Measurements from ENCODE around the gene CACNA1B. TPM values are rescaled to one million over a fixed set of nuclear protein-coding genes. Genes with fewer than 3 reads are reported as not detected.

CACNA1B gene
- total RNA-seq, 1 donor from 2014 or later = 3.1 TPM

- Mint-ChIP-seq H3K4me1 (no peaks in the 10 kb centered on the region), H3K27ac (ENCODE audit: unreplicated experiment) (no peak overlapping the region), H3K4me3 (no peak overlapping the region), H3K27me3 (ENCODE audit: low read depth) (peaks cover 6% of the 10 kb centered on the region), H3K36me3 (ENCODE audit: low read depth) (peaks cover 22% of the 10 kb centered on the region), H3K9me3 (peaks cover 33% of the 10 kb centered on the region)
- TF ChIP-seq CTCF (conservative IDR thresholded peaks at IDR 0.05) = no peak
- no peak for DNase-seq (ENCODE audit: low read depth, low spot score)
These were observed 66.1 kb downstream of the CACNA1B start for GRCh38 chr9:137943655-137944054.

GRCh38 chr9:137945581-137945980, 68.0 kb downstream of the CACNA1B start:
- DNase-seq (ENCODE audit: low read depth, low spot score) = no peak
- no peak for TF ChIP-seq CTCF (conservative IDR thresholded peaks at IDR 0.05)
- Mint-ChIP-seq H3K4me1 (no peaks in the 10 kb centered on the region), H3K27ac (ENCODE audit: unreplicated experiment) (no peak overlapping the region), H3K9me3 (peaks cover 27% of the 10 kb centered on the region), H3K4me3 (no peak overlapping the region), H3K27me3 (ENCODE audit: low read depth) (peaks cover 2% of the 10 kb centered on the region), H3K36me3 (ENCODE audit: low read depth) (peaks cover 17% of the 10 kb centered on the region)

GRCh38 chr9:137946993-137947392, 69.4 kb downstream of the CACNA1B start:
- Mint-ChIP-seq H3K27ac (ENCODE audit: unreplicated experiment) (no peak overlapping the region), H3K9me3 (peaks cover 20% of the 10 kb centered on the region), H3K27me3 (ENCODE audit: low read depth) (no peaks in the 10 kb centered on the region), H3K4me3 (no peak overlapping the region), H3K36me3 (ENCODE audit: low read depth) (peaks cover 17% of the 10 kb centered on the region), H3K4me1 (no peaks in the 10 kb centered on the region)
- no peak for DNase-seq (ENCODE audit: low read depth, low spot score)
- TF ChIP-seq CTCF (conservative IDR thresholded peaks at IDR 0.05) = no peak

- peaks cover 15% of the 10 kb centered on the region for H3K36me3 Mint-ChIP-seq (ENCODE audit: low read depth)
- no peak for DNase-seq (ENCODE audit: low read depth, low spot score)
- H3K9me3 Mint-ChIP-seq = peaks cover 16% of the 10 kb centered on the region
- no peaks in the 10 kb centered on the region for H3K27me3 Mint-ChIP-seq (ENCODE audit: low read depth)
- no peak for TF ChIP-seq CTCF (conservative IDR thresholded peaks at IDR 0.05)
- no peak overlapping the region for H3K27ac Mint-ChIP-seq (ENCODE audit: unreplicated experiment)
- H3K4me1 Mint-ChIP-seq = no peaks in the 10 kb centered on the region
- no peak overlapping the region for H3K4me3 Mint-ChIP-seq
These were observed 71.1 kb downstream of the CACNA1B start for GRCh38 chr9:137948642-137949041.

- no peak for DNase-seq (ENCODE audit: low read depth, low spot score)
- no peak overlapping the region for H3K4me3 Mint-ChIP-seq
- peaks cover 12% of the 10 kb centered on the region for H3K9me3 Mint-ChIP-seq
- peaks cover 11% of the 10 kb centered on the region for H3K36me3 Mint-ChIP-seq (ENCODE audit: low read depth)
- no peak for TF ChIP-seq CTCF (conservative IDR thresholded peaks at IDR 0.05)
- no peaks in the 10 kb centered on the region for H3K4me1 Mint-ChIP-seq
- H3K27ac Mint-ChIP-seq (ENCODE audit: unreplicated experiment) = no peak overlapping the region
- H3K27me3 Mint-ChIP-seq (ENCODE audit: low read depth) = no peaks in the 10 kb centered on the region
These were observed 71.7 kb downstream of the CACNA1B start for GRCh38 chr9:137949260-137949659.

GRCh38 chr9:137951107-137951506, 73.5 kb downstream of the CACNA1B start:
- no peaks in the 10 kb centered on the region for H3K27me3 Mint-ChIP-seq (ENCODE audit: low read depth)
- H3K27ac Mint-ChIP-seq (ENCODE audit: unreplicated experiment) = no peak overlapping the region
- H3K9me3 Mint-ChIP-seq = peaks cover 8% of the 10 kb centered on the region
- H3K4me1 Mint-ChIP-seq = no peaks in the 10 kb centered on the region
- H3K36me3 Mint-ChIP-seq (ENCODE audit: low read depth) = peaks cover 8% of the 10 kb centered on the region
- no peak overlapping the region for H3K4me3 Mint-ChIP-seq
- no peak for TF ChIP-seq CTCF (conservative IDR thresholded peaks at IDR 0.05)
- DNase-seq (ENCODE audit: low read depth, low spot score) = no peak

All from neural crest cell (in vitro differentiated cells).